ENCODE measurements around the gene PPP2R5C. TPM values are rescaled to one million over a fixed set of nuclear protein-coding genes. Genes with fewer than 3 reads are reported as not detected.

PPP2R5C gene
- total and polyA plus RNA-seq, 11 donors, result 99.4 to 248 (median 204) TPM

DNA sequence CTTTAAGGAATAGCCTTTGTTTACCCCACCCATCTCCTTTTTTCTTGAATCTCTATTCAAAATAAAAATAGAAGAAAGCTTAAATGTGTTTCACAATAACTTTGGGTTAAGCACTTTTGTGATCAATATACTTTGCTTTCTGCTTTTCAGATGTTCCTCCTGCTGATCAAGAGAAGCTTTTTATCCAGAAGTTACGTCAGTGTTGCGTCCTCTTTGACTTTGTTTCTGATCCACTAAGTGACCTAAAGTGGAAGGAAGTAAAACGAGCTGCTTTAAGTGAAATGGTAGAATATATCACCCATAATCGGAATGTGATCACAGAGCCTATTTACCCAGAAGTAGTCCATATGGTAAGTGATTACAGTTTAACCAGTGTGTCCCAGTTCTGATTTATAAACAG, 95.0 kb downstream of the PPP2R5C start:
- 69 to 80% (median 76%) methylated on average over 4 of the region's 4 CpGs for WGBS, 4 donors
- peaks cover 4 to 87% (median 62%) of the 10 kb centered on the region in 12 donors for H3K4me1 ChIP-seq

DNA sequence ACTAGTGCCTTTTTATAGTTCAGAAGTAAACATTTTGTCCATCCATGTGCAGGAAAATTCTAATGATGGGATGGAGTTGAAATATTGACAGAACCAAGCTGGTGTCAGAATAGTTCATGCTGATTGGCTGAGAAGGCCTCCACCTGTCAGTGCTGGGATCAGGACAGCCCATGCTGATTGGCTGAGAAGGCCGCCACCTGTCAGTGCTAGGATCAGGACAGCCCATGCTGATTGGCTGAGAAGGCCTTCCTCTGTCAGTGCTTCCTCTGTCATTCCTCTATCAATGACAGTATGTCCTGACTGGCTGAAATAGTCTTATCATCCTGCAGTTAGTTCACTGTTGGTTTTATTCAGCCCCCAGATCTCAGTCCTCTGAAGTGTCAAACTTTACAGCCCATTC, 95.7 kb downstream of the PPP2R5C start:
- no peaks in the 10 kb centered on the region for H3K9me3 ChIP-seq
- H3K27ac ChIP-seq, result peak overlapping the region in 7 of 12 donors; percentile 58 to 85 (median 80)
- H3K27me3 ChIP-seq, result no peaks in the 10 kb centered on the region
- ATAC-seq, result peak in 1 of 4 donors; percentile 17
- WGBS, 4 donors, result 94 to 100% (median 100%) methylated on average over 1 of the region's 1 CpG
- TF ChIP-seq POLR2A (IDR thresholded peaks at IDR 0.05) (no peak), CTCF (IDR thresholded peaks at IDR 0.05) (no peak)
- DNase-seq, result no peak
- H3K4me1 ChIP-seq, result peaks cover 4 to 86% (median 62%) of the 10 kb centered on the region in 12 donors
- peaks cover 0 to 43% (median 14%) of the 10 kb centered on the region in 9 donors for H3K36me3 ChIP-seq
- intact Hi-C loops (cut with DNase I), result no loop called here
- no peak overlapping the region for H3K4me3 ChIP-seq

More for the DNA sequence above, 95.0 kb downstream of the PPP2R5C start:
- no peaks in the 10 kb centered on the region for H3K27me3 ChIP-seq
- intact Hi-C loops (cut with DNase I), result no loop called here
- H3K9me3 ChIP-seq, result no peaks in the 10 kb centered on the region
- peaks cover 0 to 43% (median 14%) of the 10 kb centered on the region in 9 donors for H3K36me3 ChIP-seq
- TF ChIP-seq POLR2A (IDR thresholded peaks at IDR 0.05) (no peak), CTCF (IDR thresholded peaks at IDR 0.05) (no peak)
- ATAC-seq (no peak), DNase-seq (no peak)
- no peak overlapping the region for H3K4me3 ChIP-seq
- H3K27ac ChIP-seq, result peak overlapping the region in 10 of 12 donors; percentile 19 to 85 (median 72)

- Histone ChIP-seq H3K27ac (peak overlapping the region in 11 of 12 donors; percentile 70 to 85 (median 80)), H3K27me3 (no peaks in the 10 kb centered on the region), H3K4me3 (no peak overlapping the region), H3K9me3 (no peaks in the 10 kb centered on the region), H3K4me1 (peaks cover 4 to 74% (median 52%) of the 10 kb centered on the region in 12 donors), H3K36me3 (peaks cover 0 to 47% (median 14%) of the 10 kb centered on the region in 9 donors)
- no peak for TF ChIP-seq CTCF (IDR thresholded peaks at IDR 0.05)
- TF ChIP-seq POLR2A (IDR thresholded peaks at IDR 0.05), result no peak
- intact Hi-C loops (cut with DNase I), result no loop called here
- DNase-seq, result no peak
- peak; percentile 39 to 83 (median 77) for ATAC-seq
- WGBS, 4 donors, result 62 to 70% (median 64%) methylated on average over 17 of the region's 17 CpGs
Observed at GRCh38 chr14:101858791-101859537, 97.5 kb downstream of the PPP2R5C start.

GRCh38 chr14:101859538-101859902, 98.0 kb downstream of the PPP2R5C start:
- H3K27me3 ChIP-seq, result no peaks in the 10 kb centered on the region
- peaks cover under 1 to 68% (median 46%) of the 10 kb centered on the region in 12 donors for H3K4me1 ChIP-seq
- ATAC-seq, result peak in 1 of 4 donors; percentile 16
- intact Hi-C loops (cut with DNase I), result no loop called here
- H3K27ac ChIP-seq, result peak overlapping the region in 11 of 12 donors; percentile 70 to 85 (median 80)
- H3K4me3 ChIP-seq, result no peak overlapping the region
- H3K36me3 ChIP-seq, result peaks cover 0 to 52% (median 14%) of the 10 kb centered on the region in 9 donors
- no peak for DNase-seq
- WGBS, 4 donors, result 68 to 86% (median 77%) methylated on average over 2 of the region's 2 CpGs
- TF ChIP-seq POLR2A (IDR thresholded peaks at IDR 0.05), result no peak
- no peak for TF ChIP-seq CTCF (IDR thresholded peaks at IDR 0.05)
- H3K9me3 ChIP-seq, result no peaks in the 10 kb centered on the region
